Uterus (tissue), 4 donors: ENCODE measurements around the gene CNMD. TPM values are rescaled to one million over a fixed set of nuclear protein-coding genes. Genes with fewer than 3 reads are reported as not detected.

Source experiments
- DNase-seq, 2 donors: peaks; one replicate each; pipeline ENCODE4 v3.0.0-alpha.2; 2019 to 2020
- H3K27ac ChIP-seq, 2 donors: fragments of 200-600 bp; sonication (generic); 1 replicate in 1 of 2; 2 replicates in 1 of 2; pipeline ENCODE4 v1.5.1; 2016 to 2018
- H3K27me3 ChIP-seq, 2 donors: fragments of 200-600 bp; sonication (generic); one replicate each; pipeline ENCODE4 v1.5.1; 2018 to 2019; ENCODE audit warnings: control low read depth in 1 of 2
- H3K36me3 ChIP-seq, 2 donors: fragments of 200-600 bp; sonication (generic); one replicate each; pipeline ENCODE4 v1.5.1; 2019; ENCODE audit warnings: control low read depth in 1 of 2
- H3K4me1 ChIP-seq, 2 donors: fragments of 200-600 bp; sonication (generic); one replicate each; pipeline ENCODE4 v1.5.1; 2018 to 2019; ENCODE audit warnings: control low read depth in 1 of 2
- H3K4me3 ChIP-seq, 2 donors: fragments of 200-600 bp; sonication (generic); 1 replicate in 1 of 2; 2 replicates in 1 of 2; pipeline ENCODE4 v1.5.1; 2018 to 2019; ENCODE audit warnings: mild to moderate bottlenecking in 1 of 2
- H3K9me3 ChIP-seq, 2 donors: fragments of 200-600 bp; sonication (generic); one replicate each; pipeline ENCODE4 v1.5.1; 2019; ENCODE audit warnings: control low read depth in 1 of 2
- CTCF ChIP-seq, 4 experiments: fragments of 200-600 bp in 2 of 4; fragments of 450-650 bp in 2 of 4; sonication (generic) in 2 of 4; IDR thresholded peaks; one replicate each; pipeline ENCODE4 v1.5.1; 2016 to 2019; ENCODE audit warnings: antibody characterized with exemption in 4 of 4, mild to moderate bottlenecking in 2 of 4, moderate library complexity in 1 of 4
- POLR2A ChIP-seq, 2 donors: fragments of 450-650 bp; IDR thresholded peaks; one replicate each; pipeline ENCODE4 v1.6.1; 2016; ENCODE audit warnings: antibody characterized with exemption in 2 of 2, mild to moderate bottlenecking in 1 of 2, moderate library complexity in 1 of 2
- intact Hi-C: fragments of 100-400 bp; cut with DNase I; formaldehyde crosslinking; loops from one replicate; pipeline ENCODE4 v1.15.1; 2023; ENCODE audit warnings: low total_unique reads
- total RNA-seq, 4 donors: library from RNA; depleted of rRNA in 3 of 4; stranded (reverse); fragments of >200 nt in 3 of 4; gene quantifications; one replicate each; pipeline versions ENCODE4 v1.1.0 to v1.2.4, GENCODE V29; 2014 to 2023
- donor health status: DM: yes; HTN: yes; CAD: no.

Gene CNMD
- total RNA-seq = not detected

- intact Hi-C loops = no loop called here
- Histone ChIP-seq H3K27me3 (peaks cover 0 to 9% of the 10 kb centered on the region in 2 donors), H3K4me3 (peak within 1 kb of the TSS in 1 of 2 donors; percentile 11), H3K4me1 (peaks cover 0 to 8% of the 10 kb centered on the region in 2 donors), H3K9me3 (no peaks in the 10 kb centered on the region), H3K27ac (no peak within 1 kb of the TSS), H3K36me3 (no peaks in the 10 kb centered on the region)
- DNase-seq = no peak
- TF ChIP-seq CTCF (IDR thresholded peaks at IDR 0.05) (no peak), POLR2A (IDR thresholded peaks at IDR 0.05) (no peak)
These were observed at the start of gene CNMD for GRCh38 chr13:52739468-52740071. CNMD (minus strand) TSS chr13:52739820; CDS start chr13:52739701, 119 bp downstream.

GRCh38 chr13:52788011-52788410 is 48.4 kb upstream of the CNMD start:
- H3K4me3 ChIP-seq = no peak overlapping the region
- H3K9me3 ChIP-seq = no peaks in the 10 kb centered on the region
- H3K36me3 ChIP-seq = no peaks in the 10 kb centered on the region
- TF ChIP-seq POLR2A (IDR thresholded peaks at IDR 0.05) = no peak
- H3K27ac ChIP-seq = no peak overlapping the region
- intact Hi-C loops = no loop called here
- no peaks in the 10 kb centered on the region for H3K4me1 ChIP-seq
- H3K27me3 ChIP-seq = no peaks in the 10 kb centered on the region
- DNase-seq = no peak

GRCh38 chr13:52787235-52787634 is 47.6 kb upstream of the CNMD start:
- Histone ChIP-seq H3K9me3 (no peaks in the 10 kb centered on the region), H3K27ac (no peak overlapping the region), H3K36me3 (no peaks in the 10 kb centered on the region), H3K4me3 (no peak overlapping the region), H3K27me3 (no peaks in the 10 kb centered on the region), H3K4me1 (no peaks in the 10 kb centered on the region)
- TF ChIP-seq CTCF (IDR thresholded peaks at IDR 0.05) (no peak), POLR2A (IDR thresholded peaks at IDR 0.05) (no peak)
- DNase-seq = no peak
- intact Hi-C loops = no loop called here

- DNase-seq = no peak
- H3K27me3 ChIP-seq = no peaks in the 10 kb centered on the region
- H3K4me1 ChIP-seq = no peaks in the 10 kb centered on the region
- no peak for TF ChIP-seq CTCF (IDR thresholded peaks at IDR 0.05)
- no peak for TF ChIP-seq POLR2A (IDR thresholded peaks at IDR 0.05)
- intact Hi-C loops = no loop called here
- no peaks in the 10 kb centered on the region for H3K36me3 ChIP-seq
- no peak overlapping the region for H3K4me3 ChIP-seq
- no peaks in the 10 kb centered on the region for H3K9me3 ChIP-seq
- no peak overlapping the region for H3K27ac ChIP-seq
These were observed 47.1 kb upstream of the CNMD start for GRCh38 chr13:52786766-52787165.

- Histone ChIP-seq H3K27me3 (no peaks in the 10 kb centered on the region), H3K9me3 (no peaks in the 10 kb centered on the region), H3K36me3 (no peaks in the 10 kb centered on the region), H3K4me1 (no peaks in the 10 kb centered on the region), H3K4me3 (no peak overlapping the region), H3K27ac (no peak overlapping the region)
- intact Hi-C loops = no loop called here
- TF ChIP-seq CTCF (IDR thresholded peaks at IDR 0.05) (no peak), POLR2A (IDR thresholded peaks at IDR 0.05) (no peak)
- DNase-seq = no peak
These were observed 46.1 kb upstream of the CNMD start for GRCh38 chr13:52785739-52786138.
